GM10248 (cell line): ENCODE results near the gene ICAM3.

Experiments
- CTCF ChIA-PET: fragments of 300-600 bp; sonication (Branson Sonifier 250); formaldehyde crosslinking; extraction: SDS; loops from one replicate; lab custom pipeline; 2021; ENCODE audit warnings: antibody characterized with exemption; lab: Yijun Ruan, JAX
- POLR2A ChIA-PET: fragments of 350-650 bp; sonication (Branson Sonifier 250); formaldehyde crosslinking; extraction: SDS; loops from one replicate; lab custom pipeline; 2020; ENCODE audit warnings: antibody characterized with exemption; lab: Yijun Ruan, JAX
- DNase-seq: peaks from one replicate; pipeline ENCODE4 v3.0.0; 2012; ENCODE audit errors: extremely low spot score
- TF ChIP-seq, protein P1 (sequence below): IDR thresholded peaks from 2 replicates; pipeline ENCODE4 v1.5.1; 2012; ENCODE audit warnings: mild to moderate bottlenecking, low read depth; ENCODE audit errors: extremely low read depth, missing control alignments, control extremely low read depth

Gene ICAM3

GRCh38 chr19:10289836-10290356 lies 49.5 kb downstream of the ICAM3 start, which contains the start of gene ICAM5:
TSS of gene ICAM5 (plus strand) at chr19:10289952. CDS start at chr19:10290044, 92 bp downstream.
- TF ChIP-seq, protein P1, sequence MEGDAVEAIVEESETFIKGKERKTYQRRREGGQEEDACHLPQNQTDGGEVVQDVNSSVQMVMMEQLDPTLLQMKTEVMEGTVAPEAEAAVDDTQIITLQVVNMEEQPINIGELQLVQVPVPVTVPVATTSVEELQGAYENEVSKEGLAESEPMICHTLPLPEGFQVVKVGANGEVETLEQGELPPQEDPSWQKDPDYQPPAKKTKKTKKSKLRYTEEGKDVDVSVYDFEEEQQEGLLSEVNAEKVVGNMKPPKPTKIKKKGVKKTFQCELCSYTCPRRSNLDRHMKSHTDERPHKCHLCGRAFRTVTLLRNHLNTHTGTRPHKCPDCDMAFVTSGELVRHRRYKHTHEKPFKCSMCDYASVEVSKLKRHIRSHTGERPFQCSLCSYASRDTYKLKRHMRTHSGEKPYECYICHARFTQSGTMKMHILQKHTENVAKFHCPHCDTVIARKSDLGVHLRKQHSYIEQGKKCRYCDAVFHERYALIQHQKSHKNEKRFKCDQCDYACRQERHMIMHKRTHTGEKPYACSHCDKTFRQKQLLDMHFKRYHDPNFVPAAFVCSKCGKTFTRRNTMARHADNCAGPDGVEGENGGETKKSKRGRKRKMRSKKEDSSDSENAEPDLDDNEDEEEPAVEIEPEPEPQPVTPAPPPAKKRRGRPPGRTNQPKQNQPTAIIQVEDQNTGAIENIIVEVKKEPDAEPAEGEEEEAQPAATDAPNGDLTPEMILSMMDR, result no peak
- ChIA-PET POLR2A (interaction anchor here (1.0 to 4.0 kb wide), 7 partner anchors 9 to 91 kb away, joined by 3 to 84 read pairs (median 6); partner anchors contain the start of genes ICAM1, RAVER1 and TYK2), CTCF (interaction anchor here (0.8 to 6.3 kb wide), 13 partner anchors 9 to 128 kb away, joined by 3 to 54 read pairs (median 4); partner anchors contain the start of genes ICAM1, RAVER1 and S1PR2)
- no peak for DNase-seq

DNA sequence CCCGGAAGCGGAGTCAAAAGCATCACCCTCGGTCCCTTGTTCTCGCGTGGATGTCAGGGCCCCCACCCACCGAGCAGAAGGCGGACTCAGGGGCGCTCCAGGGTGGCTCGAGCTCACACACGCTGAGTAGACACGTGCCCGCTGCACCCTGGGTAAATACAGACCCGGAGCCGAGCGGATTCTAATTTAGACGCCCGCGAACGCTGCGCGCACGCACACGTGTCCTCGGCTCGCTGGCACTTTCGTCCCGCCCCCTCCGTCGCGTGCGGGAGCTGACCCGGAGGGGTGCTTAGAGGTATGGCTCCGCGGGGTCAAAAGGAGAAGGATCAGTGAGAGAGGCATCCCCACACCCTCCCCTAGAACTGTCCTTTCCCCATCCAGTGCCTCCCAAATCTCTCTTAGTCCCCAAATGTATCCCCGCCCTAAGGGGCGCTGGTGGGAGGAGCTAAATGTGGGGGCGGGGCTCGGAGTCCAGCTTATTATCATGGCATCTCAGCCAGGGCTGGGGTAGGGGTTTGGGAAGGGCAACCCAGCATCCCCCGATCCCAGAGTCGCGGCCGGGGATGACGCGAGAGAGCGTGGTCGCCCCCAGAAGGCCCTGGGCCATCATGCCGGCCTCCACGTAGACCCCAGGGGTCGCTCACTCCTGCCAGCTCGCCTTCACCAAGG lies 50.1 kb downstream of the ICAM3 start:
- ChIA-PET CTCF (interaction anchor here (0.6 to 6.3 kb wide), 14 partner anchors 9 to 128 kb away, joined by 3 to 54 read pairs (median 4); partner anchors contain the start of genes ICAM1, RAVER1 and S1PR2), POLR2A (interaction anchor here (1.0 to 4.0 kb wide), 7 partner anchors 9 to 91 kb away, joined by 3 to 84 read pairs (median 6); partner anchors contain the start of genes ICAM1, RAVER1 and TYK2)
- TF ChIP-seq, protein P1, result no peak
- peak; percentile 61 for DNase-seq

DNA sequence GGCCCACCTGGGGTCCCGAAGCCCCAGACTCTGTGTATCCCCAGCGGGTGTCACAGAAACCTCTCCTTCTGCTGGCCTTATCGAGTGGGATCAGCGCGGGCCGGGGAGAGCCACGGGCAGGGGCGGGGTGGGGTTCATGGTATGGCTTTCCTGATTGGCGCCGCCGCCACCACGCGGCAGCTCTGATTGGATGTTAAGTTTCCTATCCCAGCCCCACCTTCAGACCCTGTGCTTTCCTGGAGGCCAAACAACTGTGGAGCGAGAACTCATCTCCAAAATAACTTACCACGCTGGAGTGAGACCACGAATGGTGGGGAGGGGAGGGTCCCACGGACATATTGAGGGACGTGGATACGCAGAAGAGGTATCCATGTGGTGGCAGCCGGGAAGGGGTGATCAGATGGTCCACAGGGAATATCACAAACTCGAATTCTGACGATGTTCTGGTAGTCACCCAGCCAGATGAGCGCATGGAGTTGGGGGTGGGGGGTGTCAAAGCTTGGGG lies 50.7 kb downstream of the ICAM3 start:
- TF ChIP-seq, protein P1, result no peak
- peak; percentile 78 for DNase-seq
- CTCF ChIA-PET, result interaction anchor here (0.6 to 6.3 kb wide), 14 partner anchors 10 to 129 kb away, joined by 3 to 54 read pairs (median 5); partner anchors contain the start of genes ICAM1 and RAVER1
- POLR2A ChIA-PET, result interaction anchor here (1.0 to 4.0 kb wide), 6 partner anchors 8 to 92 kb away, joined by 3 to 84 read pairs (median 7); partner anchors contain the start of genes ICAM1, RAVER1 and TYK2

GRCh38 chr19:10286803-10287737 lies 52.4 kb downstream of the ICAM3 start, which contains the start of gene ICAM4:
TSS of gene ICAM4 (plus strand) at chr19:10286955. CDS start at chr19:10287013, 58 bp downstream.
- POLR2A ChIA-PET, result interaction anchor here (0.5 to 4.0 kb wide), 4 partner anchors 10 to 145 kb away, joined by 3 to 84 read pairs (median 7); partner anchors contain the start of gene ICAM1
- CTCF ChIA-PET, result interaction anchor here (1.2 to 6.3 kb wide), 7 partner anchors 9 to 129 kb away, joined by 4 to 54 read pairs (median 7); partner anchors contain the start of gene ICAM1
- DNase-seq, result peak; percentile 59
- TF ChIP-seq, protein P1, result no peak

DNA sequence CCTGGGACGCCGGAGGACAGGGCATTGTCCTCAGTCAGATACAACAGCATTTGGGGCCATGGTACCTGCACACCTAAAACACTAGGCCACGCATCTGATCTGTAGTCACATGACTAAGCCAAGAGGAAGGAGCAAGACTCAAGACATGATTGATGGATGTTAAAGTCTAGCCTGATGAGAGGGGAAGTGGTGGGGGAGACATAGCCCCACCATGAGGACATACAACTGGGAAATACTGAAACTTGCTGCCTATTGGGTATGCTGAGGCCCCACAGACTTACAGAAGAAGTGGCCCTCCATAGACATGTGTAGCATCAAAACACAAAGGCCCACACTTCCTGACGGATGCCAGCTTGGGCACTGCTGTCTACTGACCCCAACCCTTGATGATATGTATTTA lies 54.0 kb downstream of the ICAM3 start:
- ChIA-PET POLR2A (interaction anchor here (1.8 to 3.9 kb wide), 2 partner anchors 9 to 14 kb away, joined by 9 to 18 read pairs; partner anchors contain the start of gene ICAM1), CTCF (interaction anchor here (0.6 to 6.3 kb wide), 6 partner anchors 15 to 108 kb away, joined by 3 to 54 read pairs (median 6); partner anchors contain the start of gene ICAM1)
- DNase-seq, result no peak
- TF ChIP-seq, protein P1, result no peak
